CD4-positive, alpha-beta T cell treated with Interferon gamma for 1 hour (primary cell): ENCODE data around the gene BRAT1.

Source experiments
- DNase-seq: peaks from one replicate; pipeline ENCODE4 v3.0.0-alpha.2; 2020

The BRAT1 gene

GRCh38 chr7:2559283-2559950 is 4.1 kb upstream of the BRAT1 start:
- DNase-seq = no peak

- DNase-seq = peak; percentile 91
Measured at GRCh38 chr7:2558629-2559282, 3.4 kb upstream of the BRAT1 start, which contains the start of gene IQCE. Gene IQCE (plus strand): TSS chr7:2558979. CDS start chr7:2559182, 203 bp downstream.

GRCh38 chr7:2554661-2555111 is 638 bp downstream of the BRAT1 start:
- DNase-seq = no peak

GRCh38 chr7:2553831-2554581 is 1.3 kb downstream of the BRAT1 start:
- no peak for DNase-seq

GRCh38 chr7:2553108-2553507 is 2.2 kb downstream of the BRAT1 start:
- no peak for DNase-seq

- DNase-seq = no peak
Measured at GRCh38 chr7:2551418-2551817, 3.9 kb downstream of the BRAT1 start.

- no peak for DNase-seq
Measured at GRCh38 chr7:2546776-2547586, 8.3 kb downstream of the BRAT1 start.

GRCh38 chr7:2545746-2546425 is 9.4 kb downstream of the BRAT1 start:
- DNase-seq = no peak

GRCh38 chr7:2544541-2545188 is 10.7 kb downstream of the BRAT1 start:
- no peak for DNase-seq

- no peak for DNase-seq
Measured at GRCh38 chr7:2542916-2543871, 12.1 kb downstream of the BRAT1 start.

- DNase-seq = no peak
Measured at GRCh38 chr7:2542011-2542915, 13.1 kb downstream of the BRAT1 start.

GRCh38 chr7:2541291-2542010 is 13.9 kb downstream of the BRAT1 start:
- no peak for DNase-seq

- DNase-seq = no peak
Measured at GRCh38 chr7:2540641-2541051, 14.7 kb downstream of the BRAT1 start.

- DNase-seq = no peak
Measured at GRCh38 chr7:2540133-2540532, 15.2 kb downstream of the BRAT1 start.

GRCh38 chr7:2539031-2539911 is 16.1 kb downstream of the BRAT1 start:
- DNase-seq = no peak

- no peak for DNase-seq
Measured at GRCh38 chr7:2537981-2538851, 17.1 kb downstream of the BRAT1 start.
